Gastroesophageal sphincter (tissue), 3 donors: Measurements from ENCODE around the gene OBSCN.

ENCODE experiments used
- EP300 ChIP-seq: sonication (generic); formaldehyde crosslinking; IDR thresholded peaks from one replicate; pipeline ENCODE4 v1.6.1; 2017; ENCODE audit warnings: antibody characterized with exemption, mild to moderate bottlenecking
- POLR2A ChIP-seq, 2 donors: fragments of 450-650 bp; IDR thresholded peaks; one replicate each; pipeline ENCODE4 v1.6.1; 2017; ENCODE audit warnings: antibody characterized with exemption in 2 of 2, mild to moderate bottlenecking in 2 of 2, moderate library complexity in 1 of 2
- TF ChIP-seq, protein P1 (sequence below), 4 experiments: fragments of 200-600 bp in 2 of 4; fragments of 450-650 bp in 2 of 4; sonication (generic) in 1 of 4; IDR thresholded peaks; one replicate each; pipeline ENCODE4 v1.5.1; 2017 to 2019; ENCODE audit warnings: antibody characterized with exemption in 4 of 4, mild to moderate bottlenecking in 2 of 4, moderate library complexity in 2 of 4

DNA sequence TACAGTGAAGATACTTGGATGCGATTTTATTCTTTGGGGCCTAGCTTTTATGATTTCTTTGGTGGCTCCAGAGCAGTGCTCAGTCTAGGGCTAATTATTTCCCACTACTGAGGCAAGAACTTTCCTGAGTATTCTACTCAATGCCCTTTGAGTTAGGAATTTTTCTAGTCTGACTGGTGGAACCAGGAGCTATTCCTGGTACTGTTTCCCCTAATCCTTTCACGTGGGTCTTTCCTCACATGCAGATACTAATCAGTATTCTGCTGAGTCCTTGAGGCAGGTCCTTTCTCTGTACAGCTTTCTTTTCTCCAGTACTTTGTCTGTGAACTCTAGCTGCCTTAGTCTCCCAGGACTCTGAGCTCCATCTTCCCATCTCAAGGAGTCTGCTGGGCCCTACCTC, 122.0 kb downstream of the OBSCN start:
- TF ChIP-seq, protein P1, sequence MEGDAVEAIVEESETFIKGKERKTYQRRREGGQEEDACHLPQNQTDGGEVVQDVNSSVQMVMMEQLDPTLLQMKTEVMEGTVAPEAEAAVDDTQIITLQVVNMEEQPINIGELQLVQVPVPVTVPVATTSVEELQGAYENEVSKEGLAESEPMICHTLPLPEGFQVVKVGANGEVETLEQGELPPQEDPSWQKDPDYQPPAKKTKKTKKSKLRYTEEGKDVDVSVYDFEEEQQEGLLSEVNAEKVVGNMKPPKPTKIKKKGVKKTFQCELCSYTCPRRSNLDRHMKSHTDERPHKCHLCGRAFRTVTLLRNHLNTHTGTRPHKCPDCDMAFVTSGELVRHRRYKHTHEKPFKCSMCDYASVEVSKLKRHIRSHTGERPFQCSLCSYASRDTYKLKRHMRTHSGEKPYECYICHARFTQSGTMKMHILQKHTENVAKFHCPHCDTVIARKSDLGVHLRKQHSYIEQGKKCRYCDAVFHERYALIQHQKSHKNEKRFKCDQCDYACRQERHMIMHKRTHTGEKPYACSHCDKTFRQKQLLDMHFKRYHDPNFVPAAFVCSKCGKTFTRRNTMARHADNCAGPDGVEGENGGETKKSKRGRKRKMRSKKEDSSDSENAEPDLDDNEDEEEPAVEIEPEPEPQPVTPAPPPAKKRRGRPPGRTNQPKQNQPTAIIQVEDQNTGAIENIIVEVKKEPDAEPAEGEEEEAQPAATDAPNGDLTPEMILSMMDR (IDR thresholded peaks at IDR 0.05): no peak
- no peak for TF ChIP-seq EP300
- no peak for TF ChIP-seq POLR2A (IDR thresholded peaks at IDR 0.05)
